ENCODE data around the gene TBC1D24. TPM values are rescaled to one million over a fixed set of nuclear protein-coding genes. Genes with fewer than 3 reads are reported as not detected.
A peak's percentile ranks its signal among the peaks of the same experiment; 100 is the strongest.

The TBC1D24 gene
- total and polyA plus RNA-seq, 11 donors, result 4.0 to 19.2 (median 11.6) TPM

- intact Hi-C loops (cut with DNase I), result no loop called here
- 89 to 96% (median 90%) methylated on average over 6 of the region's 6 CpGs for WGBS, 4 donors
- no peaks in the 10 kb centered on the region for H3K27me3 ChIP-seq
- no peak for TF ChIP-seq POLR2A (IDR thresholded peaks at IDR 0.05)
- TF ChIP-seq, protein P1, sequence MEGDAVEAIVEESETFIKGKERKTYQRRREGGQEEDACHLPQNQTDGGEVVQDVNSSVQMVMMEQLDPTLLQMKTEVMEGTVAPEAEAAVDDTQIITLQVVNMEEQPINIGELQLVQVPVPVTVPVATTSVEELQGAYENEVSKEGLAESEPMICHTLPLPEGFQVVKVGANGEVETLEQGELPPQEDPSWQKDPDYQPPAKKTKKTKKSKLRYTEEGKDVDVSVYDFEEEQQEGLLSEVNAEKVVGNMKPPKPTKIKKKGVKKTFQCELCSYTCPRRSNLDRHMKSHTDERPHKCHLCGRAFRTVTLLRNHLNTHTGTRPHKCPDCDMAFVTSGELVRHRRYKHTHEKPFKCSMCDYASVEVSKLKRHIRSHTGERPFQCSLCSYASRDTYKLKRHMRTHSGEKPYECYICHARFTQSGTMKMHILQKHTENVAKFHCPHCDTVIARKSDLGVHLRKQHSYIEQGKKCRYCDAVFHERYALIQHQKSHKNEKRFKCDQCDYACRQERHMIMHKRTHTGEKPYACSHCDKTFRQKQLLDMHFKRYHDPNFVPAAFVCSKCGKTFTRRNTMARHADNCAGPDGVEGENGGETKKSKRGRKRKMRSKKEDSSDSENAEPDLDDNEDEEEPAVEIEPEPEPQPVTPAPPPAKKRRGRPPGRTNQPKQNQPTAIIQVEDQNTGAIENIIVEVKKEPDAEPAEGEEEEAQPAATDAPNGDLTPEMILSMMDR (IDR thresholded peaks at IDR 0.05), result no peak
- peaks cover 10 to 22% (median 20%) of the 10 kb centered on the region in 12 donors for H3K4me1 ChIP-seq
- no peaks in the 10 kb centered on the region for H3K9me3 ChIP-seq
- no peak overlapping the region for H3K27ac ChIP-seq
- peaks cover 0 to 76% (median 58%) of the 10 kb centered on the region in 9 donors for H3K36me3 ChIP-seq
- DNase-seq (peak in 1 of 5 donors; percentile 34), ATAC-seq (no peak)
- no peak overlapping the region for H3K4me3 ChIP-seq
These were observed 48.9 kb downstream of the TBC1D24 start for GRCh38 chr16:2523801-2524231.

- WGBS, 4 donors, result 92 to 95% (median 94%) methylated on average over 9 of the region's 9 CpGs
- DNase-seq, result peak in 1 of 5 donors; percentile 6
- Histone ChIP-seq H3K9me3 (no peaks in the 10 kb centered on the region), H3K27ac (no peak overlapping the region), H3K27me3 (no peaks in the 10 kb centered on the region), H3K36me3 (peaks cover 0 to 76% (median 61%) of the 10 kb centered on the region in 9 donors), H3K4me3 (no peak overlapping the region), H3K4me1 (peaks cover 4 to 16% (median 14%) of the 10 kb centered on the region in 12 donors)
- intact Hi-C loops (cut with DNase I), result no loop called here
- no peak for ATAC-seq
- TF ChIP-seq, protein P1 (IDR thresholded peaks at IDR 0.05), result no peak
- no peak for TF ChIP-seq POLR2A (IDR thresholded peaks at IDR 0.05)
These were observed 49.5 kb downstream of the TBC1D24 start for GRCh38 chr16:2524339-2524938.

DNA sequence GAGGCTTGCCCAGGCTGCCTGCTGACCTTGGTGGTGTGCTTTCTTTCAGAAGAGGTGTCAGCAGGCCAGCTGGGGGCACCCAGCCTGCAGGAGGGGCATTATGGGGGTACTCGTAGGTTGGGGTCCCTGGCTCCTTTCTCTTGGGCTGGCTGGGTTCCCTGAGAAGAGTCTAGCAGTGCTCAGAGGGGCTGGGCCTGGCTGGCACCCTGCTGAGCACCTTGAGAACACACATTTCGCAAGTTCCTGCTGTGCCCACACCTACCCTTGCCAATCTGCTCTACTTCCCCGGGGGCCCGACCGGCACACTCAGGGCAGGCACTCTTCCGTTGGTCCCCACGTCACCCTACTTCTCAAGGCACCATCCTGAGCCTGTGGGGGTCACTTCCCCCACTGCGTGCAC lies 51.2 kb downstream of the TBC1D24 start:
- TF ChIP-seq, protein P1 (IDR thresholded peaks at IDR 0.05), result no peak
- TF ChIP-seq POLR2A (IDR thresholded peaks at IDR 0.05), result no peak
- Histone ChIP-seq H3K27me3 (no peaks in the 10 kb centered on the region), H3K4me1 (peaks cover 0 to 10% (median 4%) of the 10 kb centered on the region in 12 donors), H3K36me3 (peaks cover 0 to 83% (median 62%) of the 10 kb centered on the region in 9 donors), H3K4me3 (no peak overlapping the region), H3K27ac (no peak overlapping the region), H3K9me3 (no peaks in the 10 kb centered on the region)
- 78 to 91% (median 89%) methylated on average over 8 of the region's 8 CpGs for WGBS, 4 donors
- DNase-seq (peak in 1 of 5 donors; percentile 48), ATAC-seq (no peak)
- intact Hi-C loops (cut with DNase I), result no loop called here

DNA sequence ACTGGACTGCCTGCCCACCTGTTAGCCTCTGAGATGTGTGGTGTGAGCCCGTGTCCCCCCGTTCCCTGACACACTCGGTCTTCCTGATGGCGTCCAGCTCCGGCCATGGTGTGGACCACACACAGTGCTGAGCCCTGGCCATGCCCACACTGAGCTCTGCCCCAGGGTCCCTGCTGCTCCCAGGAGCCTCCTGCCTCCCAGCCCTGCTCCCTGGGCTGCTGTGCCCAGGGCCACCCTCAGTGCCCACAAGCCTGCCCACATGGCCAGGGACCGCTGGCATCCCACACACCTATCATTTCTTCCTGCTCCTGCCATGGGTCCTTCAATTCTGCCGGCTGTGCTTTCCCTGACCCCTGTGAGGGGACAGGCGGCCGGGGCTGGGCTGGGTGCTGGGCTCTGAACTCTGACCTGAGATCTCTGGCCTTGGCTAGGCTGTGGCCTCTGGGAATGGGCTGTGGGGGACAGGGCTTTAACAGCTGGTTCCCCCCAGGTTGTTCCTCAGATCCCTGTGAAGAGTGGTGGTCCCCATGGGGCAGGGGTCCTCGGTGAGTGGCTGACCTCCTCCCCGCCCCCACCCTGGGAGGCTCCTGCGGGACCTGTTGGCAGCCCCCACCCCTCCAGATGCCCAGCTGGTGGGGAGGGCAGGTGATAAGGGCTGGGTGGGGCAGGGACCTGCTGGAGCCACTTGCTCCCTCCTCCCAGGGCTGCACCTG lies 52.3 kb downstream of the TBC1D24 start:
- ATAC-seq (no peak), DNase-seq (peak in 1 of 5 donors; percentile 54)
- peaks cover 0 to 80% (median 60%) of the 10 kb centered on the region in 9 donors for H3K36me3 ChIP-seq
- peaks cover 0 to 11% (median 6%) of the 10 kb centered on the region in 12 donors for H3K4me1 ChIP-seq
- H3K9me3 ChIP-seq, result no peaks in the 10 kb centered on the region
- no peak for TF ChIP-seq POLR2A (IDR thresholded peaks at IDR 0.05)
- TF ChIP-seq, protein P1 (IDR thresholded peaks at IDR 0.05), result no peak
- H3K4me3 ChIP-seq, result no peak overlapping the region
- H3K27ac ChIP-seq, result no peak overlapping the region
- 89 to 94% (median 90%) methylated on average over 9 to 12 of the region's 12 CpGs for WGBS, 4 donors
- intact Hi-C loops (cut with DNase I), result no loop called here
- H3K27me3 ChIP-seq, result no peaks in the 10 kb centered on the region

All from heart left ventricle (tissue), 16 donors.